ENCODE data around the gene SFXN3. TPM values are rescaled to one million over a fixed set of nuclear protein-coding genes. Genes with fewer than 3 reads are reported as not detected.

Gene SFXN3
- total and polyA plus RNA-seq, 10 of the 15 experiments (the other 5 are each of a cell fraction or from before 2014, with no cell fraction given): 0.05 to 11.3 (median 1.2) TPM

DNA sequence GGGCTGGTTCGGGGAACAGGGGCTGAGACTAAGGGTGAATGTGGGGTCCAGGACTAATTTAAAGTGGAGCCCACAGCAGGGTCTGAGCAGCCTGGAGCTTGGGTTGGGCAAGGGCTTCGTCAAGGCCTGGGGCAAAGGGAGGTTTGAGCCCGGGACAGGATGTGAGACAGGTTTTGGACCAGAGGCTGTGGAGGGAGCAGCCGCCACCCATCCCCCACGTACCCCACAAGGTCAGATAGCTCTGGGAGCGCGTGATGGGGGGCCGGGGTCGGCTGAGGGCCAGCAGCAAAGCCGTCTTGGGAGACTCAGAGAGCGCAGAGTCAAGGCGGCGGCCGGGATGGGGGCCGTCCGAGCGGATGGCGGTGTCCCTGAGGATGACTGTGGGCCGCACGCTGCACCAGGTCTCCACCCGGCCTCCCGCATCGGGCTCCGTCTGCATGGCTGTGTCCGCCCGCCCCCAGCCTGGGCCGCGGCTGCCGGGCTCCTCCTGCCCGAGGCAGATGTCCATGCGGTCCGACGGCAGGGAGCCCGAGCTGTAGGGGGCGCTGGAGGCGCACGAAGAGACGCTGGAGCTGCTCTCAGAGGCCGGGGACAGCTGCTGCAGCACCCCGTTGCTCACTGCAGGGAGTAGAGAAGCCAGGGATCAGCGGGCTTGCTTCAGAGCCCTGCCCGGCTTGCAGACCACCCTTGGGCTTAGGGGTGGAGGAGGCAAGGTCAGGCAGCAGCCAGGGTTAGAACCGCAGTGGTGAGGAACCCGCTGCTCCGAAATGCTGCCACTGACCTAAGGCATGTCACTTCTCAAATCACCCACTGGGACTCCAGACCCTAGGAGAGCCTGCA lies 12.2 kb upstream of the SFXN3 start (continued):
- TF ChIP-seq, protein P1, sequence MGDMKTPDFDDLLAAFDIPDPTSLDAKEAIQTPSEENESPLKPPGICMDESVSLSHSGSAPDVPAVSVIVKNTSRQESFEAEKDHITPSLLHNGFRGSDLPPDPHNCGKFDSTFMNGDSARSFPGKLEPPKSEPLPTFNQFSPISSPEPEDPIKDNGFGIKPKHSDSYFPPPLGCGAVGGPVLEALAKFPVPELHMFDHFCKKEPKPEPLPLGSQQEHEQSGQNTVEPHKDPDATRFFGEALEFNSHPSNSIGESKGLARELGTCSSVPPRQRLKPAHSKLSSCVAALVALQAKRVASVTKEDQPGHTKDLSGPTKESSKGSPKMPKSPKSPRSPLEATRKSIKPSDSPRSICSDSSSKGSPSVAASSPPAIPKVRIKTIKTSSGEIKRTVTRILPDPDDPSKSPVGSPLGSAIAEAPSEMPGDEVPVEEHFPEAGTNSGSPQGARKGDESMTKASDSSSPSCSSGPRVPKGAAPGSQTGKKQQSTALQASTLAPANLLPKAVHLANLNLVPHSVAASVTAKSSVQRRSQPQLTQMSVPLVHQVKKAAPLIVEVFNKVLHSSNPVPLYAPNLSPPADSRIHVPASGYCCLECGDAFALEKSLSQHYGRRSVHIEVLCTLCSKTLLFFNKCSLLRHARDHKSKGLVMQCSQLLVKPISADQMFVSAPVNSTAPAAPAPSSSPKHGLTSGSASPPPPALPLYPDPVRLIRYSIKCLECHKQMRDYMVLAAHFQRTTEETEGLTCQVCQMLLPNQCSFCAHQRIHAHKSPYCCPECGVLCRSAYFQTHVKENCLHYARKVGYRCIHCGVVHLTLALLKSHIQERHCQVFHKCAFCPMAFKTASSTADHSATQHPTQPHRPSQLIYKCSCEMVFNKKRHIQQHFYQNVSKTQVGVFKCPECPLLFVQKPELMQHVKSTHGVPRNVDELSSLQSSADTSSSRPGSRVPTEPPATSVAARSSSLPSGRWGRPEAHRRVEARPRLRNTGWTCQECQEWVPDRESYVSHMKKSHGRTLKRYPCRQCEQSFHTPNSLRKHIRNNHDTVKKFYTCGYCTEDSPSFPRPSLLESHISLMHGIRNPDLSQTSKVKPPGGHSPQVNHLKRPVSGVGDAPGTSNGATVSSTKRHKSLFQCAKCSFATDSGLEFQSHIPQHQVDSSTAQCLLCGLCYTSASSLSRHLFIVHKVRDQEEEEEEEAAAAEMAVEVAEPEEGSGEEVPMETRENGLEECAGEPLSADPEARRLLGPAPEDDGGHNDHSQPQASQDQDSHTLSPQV (IDR thresholded peaks at IDR 0.05): no peak
- no peak for TF ChIP-seq HDAC2 (IDR thresholded peaks at IDR 0.05)
- no peak for TF ChIP-seq NR2C2 (IDR thresholded peaks at IDR 0.05; ENCODE audit: borderline replicate concordance, control insufficient read depth, insufficient read length, low read depth)

DNA sequence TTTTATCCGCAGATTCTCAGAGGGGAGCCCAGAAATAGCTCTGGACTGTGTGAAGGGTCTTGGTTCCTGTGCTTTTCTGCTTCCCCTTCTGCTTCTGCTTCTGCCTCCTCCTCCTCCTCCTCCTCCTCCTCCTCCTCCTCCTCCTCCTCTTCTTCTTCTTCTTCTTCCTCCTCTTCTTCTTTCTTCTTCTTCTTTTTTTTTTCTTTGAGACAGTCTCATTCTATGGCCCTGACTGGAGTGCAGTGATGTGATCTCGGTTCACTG lies 11.7 kb upstream of the SFXN3 start:
- Histone ChIP-seq H3K4me2 (ENCODE audit: control insufficient read depth, insufficient read depth) (no peak overlapping the region), H2AFZ (ENCODE audit: control insufficient read depth, low read depth, low read length) (no peak overlapping the region), H3K4me1 (ENCODE audit: control insufficient read depth, insufficient read depth, low read length) (peaks cover 9% of the 10 kb centered on the region), H3K36me3 (ENCODE audit: control insufficient read depth in 2 of 2, insufficient read depth in 2 of 2, low read length in 1 of 2) (no peaks in the 10 kb centered on the region), H3K27ac (ENCODE audit: control insufficient read depth, insufficient read depth) (no peak overlapping the region), H4K20me1 (ENCODE audit: control insufficient read depth, insufficient read depth) (no peaks in the 10 kb centered on the region), H3K79me2 (ENCODE audit: control insufficient read depth, insufficient read depth, low read length) (no peaks in the 10 kb centered on the region), H3K9me3 (replicated peaks; ENCODE audit: control insufficient read depth, insufficient read depth, low read length) (no peaks in the 10 kb centered on the region), H3K9ac (ENCODE audit: control insufficient read depth, insufficient read depth, low read length) (no peak overlapping the region), H3K4me3 (no peak overlapping the region), H3K27me3 (replicated peaks in 1 of 2; ENCODE audit: control insufficient read depth in 2 of 2, insufficient read depth in 2 of 2, low read length in 1 of 2) (peaks cover 10% of the 10 kb centered on the region in 2 experiments)
- 0% methylated on average over 2 of the region's 2 CpGs for WGBS (ENCODE audit: insufficient coverage, insufficient replicate concordance, low lambda C conversion rate, missing lambda C conversion rate)
- FAIRE-seq (no peak), DNase-seq (ENCODE audit: low read depth, low spot score) (no peak), ATAC-seq (no peak)
- CTCF ChIA-PET: interaction anchor here (0.9 to 6.8 kb wide), 13 partner anchors 10 to 142 kb away, joined by 3 to 91 read pairs (median 16); partner anchors contain the start of genes LZTS2, MRPL43, PDZD7 and SFXN3
- POLR2A ChIA-PET: no interaction called here
- RAD21 ChIA-PET (ENCODE audit: unreplicated experiment): interaction anchor here (0.7 to 2.6 kb wide), 11 partner anchors 12 to 123 kb away, joined by 3 to 13 read pairs (median 6); partner anchors contain the start of genes KAZALD1, PDZD7 and SFXN3
- SMC1A ChIA-PET (ENCODE audit: uncharacterized antibody, unreplicated experiment): interaction anchor here (1.0 to 1.4 kb wide), 2 partner anchors 9 to 24 kb away, joined by 3 to 5 read pairs; no protein-coding TSS in a partner anchor
- TF ChIP-seq RB1 (IDR thresholded peaks at IDR 0.05; ENCODE audit: borderline replicate concordance): no peak
- TF ChIP-seq FOXM1 (IDR thresholded peaks at IDR 0.05; ENCODE audit: low read depth, low read length): no peak
- no peak for TF ChIP-seq HCFC1 (IDR thresholded peaks at IDR 0.05; ENCODE audit: low read length)
- TF ChIP-seq RCOR1 (conservative IDR thresholded peaks at IDR 0.05; ENCODE audit: low read depth, low read length): no peak
- TF ChIP-seq SP1 (IDR thresholded peaks at IDR 0.05; ENCODE audit: low read depth, low read length): no peak
- intact Hi-C loops (cut with micrococcal nuclease; ENCODE audit: unreplicated experiment): no loop called here
- BruUV-seq (replicated peaks): no TSS peak
- in situ Hi-C loops (cut with MboI): no loop called here
